A673 (cell line): ENCODE results near the gene NRG3.

Source experiments
- EZH2 ChIP-seq: fragments of 200-600 bp; sonication (generic); IDR thresholded peaks from 2 replicates; pipeline ENCODE4 v1.6.1; 2017; ENCODE audit warnings: borderline replicate concordance, low read depth, mild to moderate bottlenecking, mixed read lengths, antibody characterized with exemption, low read length; ENCODE audit not compliant: poor library complexity, severe bottlenecking
- TF ChIP-seq, protein P1 (sequence below): fragments of 300-800, 200-600 bp; sonication (generic); conservative IDR thresholded peaks from 2 replicates; pipeline ENCODE4 v1.5.1; 2017; ENCODE audit warnings: low read depth, mild to moderate bottlenecking, antibody characterized with exemption, low read length, moderate library complexity, mixed read lengths

DNA sequence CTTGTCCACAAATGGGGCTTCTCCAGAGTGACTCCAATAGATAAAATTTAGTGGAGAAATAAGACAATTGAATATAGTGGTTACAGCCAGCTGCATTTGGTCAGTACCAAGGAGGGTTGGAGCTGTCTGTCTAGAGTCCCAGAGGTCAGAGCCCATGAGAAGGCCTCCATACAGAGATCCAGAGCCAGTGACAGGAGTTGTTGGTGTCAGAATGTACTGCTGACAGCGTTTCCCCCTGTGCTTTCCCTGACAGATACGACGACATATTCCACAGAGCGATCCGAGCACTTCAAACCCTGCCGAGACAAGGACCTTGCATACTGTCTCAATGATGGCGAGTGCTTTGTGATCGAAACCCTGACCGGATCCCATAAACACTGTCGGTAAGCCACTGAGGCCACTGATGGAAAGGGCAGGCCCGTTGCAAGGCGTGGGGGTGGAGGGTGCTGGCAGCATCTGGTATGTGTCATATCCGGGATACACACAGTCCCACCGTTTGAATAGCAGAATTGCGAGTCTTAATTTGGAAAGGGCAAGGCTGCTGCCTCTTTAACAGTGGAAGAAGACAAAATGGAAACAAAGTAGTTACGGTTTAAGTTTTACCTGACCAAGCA is 483.6 kb downstream of the NRG3 start:
- no peak for TF ChIP-seq EZH2
- TF ChIP-seq, protein P1, sequence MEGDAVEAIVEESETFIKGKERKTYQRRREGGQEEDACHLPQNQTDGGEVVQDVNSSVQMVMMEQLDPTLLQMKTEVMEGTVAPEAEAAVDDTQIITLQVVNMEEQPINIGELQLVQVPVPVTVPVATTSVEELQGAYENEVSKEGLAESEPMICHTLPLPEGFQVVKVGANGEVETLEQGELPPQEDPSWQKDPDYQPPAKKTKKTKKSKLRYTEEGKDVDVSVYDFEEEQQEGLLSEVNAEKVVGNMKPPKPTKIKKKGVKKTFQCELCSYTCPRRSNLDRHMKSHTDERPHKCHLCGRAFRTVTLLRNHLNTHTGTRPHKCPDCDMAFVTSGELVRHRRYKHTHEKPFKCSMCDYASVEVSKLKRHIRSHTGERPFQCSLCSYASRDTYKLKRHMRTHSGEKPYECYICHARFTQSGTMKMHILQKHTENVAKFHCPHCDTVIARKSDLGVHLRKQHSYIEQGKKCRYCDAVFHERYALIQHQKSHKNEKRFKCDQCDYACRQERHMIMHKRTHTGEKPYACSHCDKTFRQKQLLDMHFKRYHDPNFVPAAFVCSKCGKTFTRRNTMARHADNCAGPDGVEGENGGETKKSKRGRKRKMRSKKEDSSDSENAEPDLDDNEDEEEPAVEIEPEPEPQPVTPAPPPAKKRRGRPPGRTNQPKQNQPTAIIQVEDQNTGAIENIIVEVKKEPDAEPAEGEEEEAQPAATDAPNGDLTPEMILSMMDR = no peak
